CD4-positive, alpha-beta T cell (primary cell): Measurements from ENCODE around the gene CIAO2B. TPM values are rescaled to one million over a fixed set of nuclear protein-coding genes. Genes with fewer than 3 reads are reported as not detected.

Experiments used
- ATAC-seq: fragments of 200-7000 bp; cut with Tn5 transposase; one replicate; pipeline ENCODE4 v1.10.0; 2022; ENCODE audit warnings: mild to moderate bottlenecking; ENCODE audit not compliant: poor library complexity
- CTCF ChIA-PET: fragments of 350-600 bp; sonication (Branson Sonifier 250); formaldehyde crosslinking; loops from one replicate; lab custom pipeline; 2021; ENCODE audit warnings: antibody characterized with exemption, inconsistent platforms; lab: Charles Lee
- POLR2A ChIA-PET: fragments of 350-600 bp; sonication (Branson Sonifier 250); formaldehyde crosslinking; loops from one replicate; lab custom pipeline; 2021; ENCODE audit warnings: antibody characterized with exemption, inconsistent platforms; lab: Charles Lee
- DNase-seq, 14 experiments: peaks; one replicate each; pipeline ENCODE4 v3.0.0-alpha.2; 2013 to 2020; ENCODE audit warnings: mixed read lengths in 2 of 14
- H3K27ac ChIP-seq, 2 donors: one replicate each; pipeline versions ENCODE4 v1.5.1 to v1.7.0; 2013; ENCODE audit warnings: low read length in 2 of 2, low read depth in 1 of 2, mild to moderate bottlenecking in 1 of 2
- H3K27me3 ChIP-seq, 2 experiments: 1 replicate in 1 of 2; 2 replicates in 1 of 2; pipeline versions ENCODE4 v1.6.1 to v1.7.0; 2013; ENCODE audit warnings: low read length in 2 of 2, control low read depth in 1 of 2, mild to moderate bottlenecking in 1 of 2, moderate library complexity in 1 of 2; ENCODE audit not compliant: insufficient read depth in 2 of 2, control insufficient read depth in 1 of 2
- H3K36me3 ChIP-seq: one replicate; pipeline ENCODE4 v1.6.1; 2013; ENCODE audit warnings: low read length, control low read depth; ENCODE audit not compliant: insufficient read depth
- H3K4me1 ChIP-seq: one replicate; pipeline ENCODE4 v1.6.1; 2013; ENCODE audit warnings: low read length, control low read depth; ENCODE audit not compliant: insufficient read depth
- H3K4me3 ChIP-seq: one replicate; pipeline ENCODE4 v1.5.1; 2013; ENCODE audit warnings: mild to moderate bottlenecking, low read length, moderate library complexity
- H3K9me3 ChIP-seq, 2 experiments: 1 replicate in 1 of 2; 2 replicates in 1 of 2; pipeline versions ENCODE4 v1.6.1 to v1.7.0; 2013; ENCODE audit warnings: low read length in 2 of 2, mild to moderate bottlenecking in 2 of 2, control low read depth in 1 of 2, moderate library complexity in 1 of 2; ENCODE audit not compliant: control insufficient read depth in 1 of 2, insufficient read depth in 1 of 2
- H3K27ac Mint-ChIP-seq: one replicate; pipeline ENCODE4 v1.8.0; 2020; ENCODE audit warnings: mixed read lengths
- H3K27me3 Mint-ChIP-seq: one replicate; pipeline ENCODE4 v1.8.0; 2021; ENCODE audit warnings: mixed read lengths
- H3K36me3 Mint-ChIP-seq: one replicate; pipeline ENCODE4 v1.8.0; 2021; ENCODE audit warnings: low read depth, mixed read lengths
- H3K4me1 Mint-ChIP-seq: one replicate; pipeline ENCODE4 v1.8.0; 2021; ENCODE audit warnings: low read depth, mixed read lengths
- H3K4me3 Mint-ChIP-seq: one replicate; pipeline ENCODE4 v1.8.0; 2020; ENCODE audit warnings: mild to moderate bottlenecking, mixed read lengths
- H3K9me3 Mint-ChIP-seq: one replicate; pipeline ENCODE4 v1.8.0; 2020; ENCODE audit warnings: mixed read lengths
- CTCF ChIP-seq: fragments of 200-600 bp; IDR thresholded peaks from one replicate; pipeline ENCODE4 v1.8.0; 2022; ENCODE audit warnings: antibody characterized with exemption, mild to moderate bottlenecking
- intact Hi-C, 2 experiments: fragments of 100-400 bp; cut with DNase I in 1 of 2; cut with micrococcal nuclease in 1 of 2; formaldehyde crosslinking; loops; one replicate each; pipeline versions ENCODE4 v1.15.1 to v1.9.0; 2023 to 2025; cut with DNase I, micrococcal nuclease
- total RNA-seq, 174 experiments: library from RNA in 2 of 174; stranded (reverse) in 2 of 174; gene quantifications; one replicate each; pipeline ENCODE4 v1.2.3 and lab custom pipeline; 2021 to 2026

CIAO2B gene
- total RNA-seq, 2 experiments from 2014 or later: 58.6 to 70.4 TPM

DNA sequence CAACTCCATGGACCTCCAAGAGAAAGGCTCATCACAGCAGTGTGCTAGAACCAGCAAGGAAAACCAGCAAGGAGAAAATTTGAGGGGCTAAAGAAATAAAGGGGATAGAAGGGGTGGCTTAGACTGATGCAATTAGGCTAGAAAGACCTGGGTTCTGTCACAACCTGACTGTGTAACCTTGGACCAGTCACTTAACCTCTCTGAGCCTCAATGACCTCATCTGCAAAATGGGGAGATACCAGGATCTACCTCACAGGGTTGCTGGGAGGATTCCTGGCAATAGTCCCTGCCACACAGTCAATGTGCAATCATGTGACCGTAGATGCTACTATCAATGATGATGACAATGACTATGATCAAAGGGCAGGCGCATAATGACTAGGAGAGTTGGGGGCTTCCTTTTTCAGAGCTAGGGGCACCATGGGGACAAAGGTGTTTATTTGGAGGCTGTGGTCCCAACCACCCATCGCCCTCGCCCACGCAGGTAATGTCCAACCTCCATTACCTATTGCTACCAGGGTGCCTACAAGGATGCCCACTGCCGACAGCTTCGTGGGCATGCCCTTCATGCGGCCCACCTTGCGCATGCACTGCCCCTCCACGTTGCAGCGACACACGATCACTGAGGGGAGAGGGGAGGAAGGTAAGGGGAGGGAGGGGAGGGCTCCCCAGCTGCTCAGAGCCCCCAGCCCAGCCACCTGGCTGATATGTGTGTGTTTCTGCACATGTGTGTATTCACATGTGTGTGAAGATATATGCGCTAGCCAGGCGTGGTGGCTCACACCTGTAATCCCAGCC is 25.2 kb downstream of the CIAO2B start:
- no peaks in the 10 kb centered on the region for H3K9me3 Mint-ChIP-seq
- peaks cover 8% of the 10 kb centered on the region for H3K4me1 ChIP-seq
- H3K4me3 ChIP-seq: no peak overlapping the region
- no peak for DNase-seq
- H3K36me3 Mint-ChIP-seq: no peaks in the 10 kb centered on the region
- no peaks in the 10 kb centered on the region for H3K36me3 ChIP-seq
- TF ChIP-seq CTCF: no peak
- H3K27me3 Mint-ChIP-seq: no peaks in the 10 kb centered on the region
- intact Hi-C loops: no loop called here
- H3K4me3 Mint-ChIP-seq: no peak overlapping the region
- no peak overlapping the region for H3K27ac Mint-ChIP-seq
- no peaks in the 10 kb centered on the region for H3K27me3 ChIP-seq
- H3K9me3 ChIP-seq: no peaks in the 10 kb centered on the region
- no peak overlapping the region for H3K27ac ChIP-seq
- POLR2A ChIA-PET: no interaction called here
- CTCF ChIA-PET: no interaction called here
- ATAC-seq: no peak
- H3K4me1 Mint-ChIP-seq: peaks cover 12% of the 10 kb centered on the region

DNA sequence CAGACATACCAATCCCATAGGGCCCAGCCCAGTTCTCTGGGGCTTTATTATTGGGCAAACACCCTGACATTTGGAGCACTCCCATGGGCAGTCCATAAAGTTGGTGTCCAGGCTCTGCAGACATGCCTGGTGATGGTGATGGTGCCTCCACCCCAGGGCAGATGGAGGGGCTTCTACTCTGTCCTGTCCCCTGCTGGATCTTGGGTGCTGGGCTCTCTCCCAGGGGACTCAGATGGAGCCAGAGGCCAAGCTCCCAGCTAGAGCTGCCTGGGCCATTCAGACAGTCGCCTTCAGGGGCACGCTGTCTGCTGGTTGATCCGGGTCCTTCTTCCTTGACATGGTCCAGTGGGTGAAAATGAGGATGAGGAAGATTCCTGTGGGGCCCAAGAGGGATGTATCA is 26.1 kb downstream of the CIAO2B start:
- Mint-ChIP-seq H3K4me3 (no peak overlapping the region), H3K9me3 (no peaks in the 10 kb centered on the region), H3K27me3 (no peaks in the 10 kb centered on the region), H3K36me3 (no peaks in the 10 kb centered on the region), H3K27ac (no peak overlapping the region), H3K4me1 (peaks cover 12% of the 10 kb centered on the region)
- ATAC-seq (no peak), DNase-seq (no peak)
- no peak overlapping the region for H3K4me3 ChIP-seq
- CTCF ChIA-PET: no interaction called here
- no peaks in the 10 kb centered on the region for H3K9me3 ChIP-seq
- POLR2A ChIA-PET: no interaction called here
- H3K36me3 ChIP-seq: no peaks in the 10 kb centered on the region
- no peak overlapping the region for H3K27ac ChIP-seq
- intact Hi-C loops: no loop called here
- no peak for TF ChIP-seq CTCF
- no peaks in the 10 kb centered on the region for H3K27me3 ChIP-seq
- H3K4me1 ChIP-seq: peaks cover 8% of the 10 kb centered on the region

- Histone ChIP-seq H3K36me3 (no peaks in the 10 kb centered on the region), H3K27me3 (no peaks in the 10 kb centered on the region), H3K9me3 (no peaks in the 10 kb centered on the region), H3K4me1 (peaks cover 8% of the 10 kb centered on the region), H3K27ac (no peak overlapping the region), H3K4me3 (no peak overlapping the region)
- Mint-ChIP-seq H3K4me1 (peaks cover 12% of the 10 kb centered on the region), H3K9me3 (no peaks in the 10 kb centered on the region), H3K27me3 (no peaks in the 10 kb centered on the region), H3K36me3 (no peaks in the 10 kb centered on the region), H3K27ac (no peak overlapping the region), H3K4me3 (no peak overlapping the region)
- TF ChIP-seq CTCF: no peak
- ChIA-PET CTCF (no interaction called here), POLR2A (no interaction called here)
- ATAC-seq (no peak), DNase-seq (no peak)
- intact Hi-C loops: no loop called here
Measured at GRCh38 chr16:66906916-66907836, 27.0 kb downstream of the CIAO2B start.
